M059J (cell line): ENCODE data around the gene ABCA10. TPM values are rescaled to one million over a fixed set of nuclear protein-coding genes. Genes with fewer than 3 reads are reported as not detected.
"Not testable (repeated sequence)": the region's sequence is repeated elsewhere in the genome, so short reads cannot be mapped to it uniquely, and the experiment has no call there.

Experiments
- DNase-seq: peaks from one replicate; pipeline ENCODE4 v3.0.0-alpha.2; 2012; ENCODE audit warnings: low read depth
- total RNA-seq: library from RNA; depleted of rRNA; stranded (reverse); fragments of >200 nt; shearing (Covaris generic); gene quantifications from 2 replicates; pipeline ENCODE4 v1.2.3, GENCODE V29; 2014; rRNA removed

ABCA10 gene
- not detected in 2 replicates for total RNA-seq

- DNase-seq, result no peak
Observed at GRCh38 chr17:69228576-69228975, at the start of gene ABCA10. Gene ABCA10, minus strand, starts transcription at chr17:69228824. Its CDS starts 3,466 bp downstream, at chr17:69225358.

- not testable (repeated sequence) for DNase-seq
Observed at GRCh38 chr17:69276279-69276678, 47.7 kb upstream of the ABCA10 start.

- no peak for DNase-seq
Observed at GRCh38 chr17:69275751-69276150, 47.1 kb upstream of the ABCA10 start.

GRCh38 chr17:69271023-69271422 lies 42.4 kb upstream of the ABCA10 start:
- no peak for DNase-seq

- no peak for DNase-seq
Observed at GRCh38 chr17:69269131-69269998, 40.7 kb upstream of the ABCA10 start.

GRCh38 chr17:69268543-69269014 lies 40.0 kb upstream of the ABCA10 start:
- DNase-seq, result no peak

- DNase-seq, result peak; percentile 6
Observed at GRCh38 chr17:69267219-69267618, 38.6 kb upstream of the ABCA10 start.

GRCh38 chr17:69265873-69266272 lies 37.2 kb upstream of the ABCA10 start:
- no peak for DNase-seq

GRCh38 chr17:69254187-69254586 lies 25.6 kb upstream of the ABCA10 start:
- DNase-seq, result no peak

- peak; percentile 12 for DNase-seq
Observed at GRCh38 chr17:69250641-69251040, 22.0 kb upstream of the ABCA10 start.

- peak; percentile 38 for DNase-seq
Observed at GRCh38 chr17:69246726-69247375, 18.2 kb upstream of the ABCA10 start.

- DNase-seq, result no peak
Observed at GRCh38 chr17:69246202-69246601, 17.6 kb upstream of the ABCA10 start.

- no peak for DNase-seq
Observed at GRCh38 chr17:69245617-69246016, 17.0 kb upstream of the ABCA10 start.

GRCh38 chr17:69239611-69240600 lies 11.3 kb upstream of the ABCA10 start:
- no peak for DNase-seq

- DNase-seq, result no peak
Observed at GRCh38 chr17:69236946-69237345, 8.3 kb upstream of the ABCA10 start.

- no peak for DNase-seq
Observed at GRCh38 chr17:69236464-69236863, 7.8 kb upstream of the ABCA10 start.

GRCh38 chr17:69235338-69236058 lies 6.9 kb upstream of the ABCA10 start:
- DNase-seq, result peak; percentile 60

GRCh38 chr17:69232650-69233049 lies 4.0 kb upstream of the ABCA10 start:
- no peak for DNase-seq

- DNase-seq, result no peak
Observed at GRCh38 chr17:69231521-69231920, 2.9 kb upstream of the ABCA10 start.

- no peak for DNase-seq
Observed at GRCh38 chr17:69230939-69231338, 2.3 kb upstream of the ABCA10 start.

- no peak for DNase-seq
Observed at GRCh38 chr17:69228018-69228417, 606 bp downstream of the ABCA10 start.
